GM12878 (cell line): ENCODE results near the gene ARFGAP3. TPM values are rescaled to one million over a fixed set of nuclear protein-coding genes. Genes with fewer than 3 reads are reported as not detected.

ENCODE experiments used
- ATAC-seq: fragments of 200-7000 bp; cut with Tn5 transposase; 3 replicates; pipeline ENCODE4 v1.9.1; 2020; ENCODE audit warnings: mild to moderate bottlenecking, moderate library complexity
- BruUV-seq: library from RNA; stranded (reverse); fragments of 400-500 nt; replicated peaks from 2 replicates; lab custom pipeline; 2021; lab: Mats Ljungman, UMichigan
- CTCF ChIA-PET: fragments of 300-600 bp; sonication (Branson Sonifier 250); formaldehyde crosslinking; extraction: SDS; loops from one replicate; lab custom pipeline; 2021; ENCODE audit warnings: inconsistent platforms; lab: Yijun Ruan, JAX
- POLR2A ChIA-PET: fragments of 350-600 bp; formaldehyde crosslinking; extraction: SDS; loops from one replicate; lab custom pipeline; 2021; ENCODE audit warnings: inconsistent platforms; lab: Charles Lee
- RAD21 ChIA-PET: fragments of 300-600 bp; sonication (Branson Sonifier 250); formaldehyde crosslinking; loops from one replicate; lab custom pipeline; 2023; ENCODE audit warnings: antibody characterized with exemption; ENCODE audit not compliant: unreplicated experiment; lab: Charles Lee
- SMC1A ChIA-PET: fragments of 300-600 bp; sonication (Branson Sonifier 250); formaldehyde crosslinking; loops from one replicate; lab custom pipeline; 2023; ENCODE audit not compliant: unreplicated experiment, uncharacterized antibody; lab: Charles Lee
- DNase-seq: peaks from one replicate; pipeline ENCODE4 v3.0.0-alpha.2; 2011; ENCODE audit warnings: low read depth, low spot score
- FAIRE-seq: peaks from 3 replicates; lab custom pipeline; 2011; peaks lifted over from hg19 to GRCh38; lab: Jason Lieb, UNC
- H2AFZ ChIP-seq: 2 replicates; pipeline ENCODE4 v1.6.0; 2011; ENCODE audit warnings: low read depth, low read length, control low read depth; ENCODE audit not compliant: control insufficient read depth
- H3K27ac ChIP-seq: 2 replicates; pipeline ENCODE4 v1.5.1; 2011; ENCODE audit warnings: control low read depth; ENCODE audit not compliant: control insufficient read depth, insufficient read depth
- H3K27me3 ChIP-seq, 2 experiments: replicated peaks in 1 of 2; 2 replicates each; pipeline versions ENCODE4 v1.6.0 to v1.6.1; 2011; ENCODE audit warnings: low read length in 1 of 2; ENCODE audit not compliant: control insufficient read depth in 2 of 2, insufficient read depth in 2 of 2
- H3K36me3 ChIP-seq, 2 experiments: 2 replicates each; pipeline ENCODE4 v1.5.1; 2011; ENCODE audit warnings: low read length in 1 of 2; ENCODE audit not compliant: control insufficient read depth in 2 of 2, insufficient read depth in 2 of 2
- H3K4me1 ChIP-seq: 2 replicates; pipeline ENCODE4 v1.6.1; 2011; ENCODE audit warnings: mild to moderate bottlenecking, low read length, moderate library complexity, mixed read lengths; ENCODE audit not compliant: control insufficient read depth, insufficient read depth
- H3K4me2 ChIP-seq: 2 replicates; pipeline ENCODE4 v1.6.0; 2011; ENCODE audit warnings: control low read depth; ENCODE audit not compliant: control insufficient read depth, insufficient read depth
- H3K4me3 ChIP-seq: fragments of 200-600 bp; sonication (generic); 2 replicates; pipeline ENCODE4 v1.5.1; 2016
- H3K79me2 ChIP-seq: 2 replicates; pipeline ENCODE4 v1.6.0; 2011; ENCODE audit warnings: low read length; ENCODE audit not compliant: control insufficient read depth, insufficient read depth
- H3K9ac ChIP-seq: 2 replicates; pipeline ENCODE4 v1.8.0; 2011; ENCODE audit warnings: low read length, control low read depth, mixed read lengths; ENCODE audit not compliant: control insufficient read depth, insufficient read depth
- H3K9me3 ChIP-seq: replicated peaks from 3 replicates; pipeline ENCODE4 v1.5.1; 2011; ENCODE audit warnings: mild to moderate bottlenecking, low read length; ENCODE audit not compliant: control insufficient read depth, insufficient read depth
- H4K20me1 ChIP-seq: 2 replicates; pipeline ENCODE4 v1.6.0; 2011; ENCODE audit not compliant: control insufficient read depth, insufficient read depth
- EP300 ChIP-seq, 2 experiments: fragments of 150-350 bp in 1 of 2; IDR thresholded peaks; 2 replicates each; pipeline ENCODE4 v1.6.1; 2011 to 2012; ENCODE audit warnings: low read depth in 2 of 2, low read length in 2 of 2, borderline replicate concordance in 1 of 2, improper control_type of control experiment in 1 of 2, inconsistent platforms in 1 of 2; ENCODE audit not compliant: control insufficient read depth in 1 of 2
- PBX3 ChIP-seq: IDR thresholded peaks from 2 replicates; pipeline ENCODE4 v1.6.1; 2011; ENCODE audit warnings: mild to moderate bottlenecking, low read depth, low read length, moderate library complexity; ENCODE audit not compliant: insufficient replicate concordance
- RCOR1 ChIP-seq: conservative IDR thresholded peaks from 2 replicates; pipeline ENCODE4 v1.6.1; 2012; ENCODE audit warnings: low read depth, low read length, improper control_type of control experiment
- WGBS: methylation state at CpG from one replicate; pipeline ENCODE4 v1.1.6; 2016; ENCODE audit warnings: low lambda C conversion rate; ENCODE audit not compliant: insufficient replicate concordance, insufficient coverage; ENCODE audit errors: missing lambda C conversion rate; 5-methylcytosine and 5-hydroxymethylcytosine counted together
- in situ Hi-C: fragments of 300-500 bp; cut with MboI; formaldehyde crosslinking; loops from 9 replicates; pipeline ENCODE4 v1.14.3; 2018; ENCODE audit warnings: mixed read lengths
- intact Hi-C: fragments of 100-400 bp; cut with micrococcal nuclease; formaldehyde crosslinking; loops from one replicate; pipeline ENCODE4 v1.14.2; 2022; ENCODE audit not compliant: unreplicated experiment
- polyA plus RNA-seq, 11 experiments: library from polyadenylated mRNA; depleted of rRNA in 4 of 11; unstranded in 6 of 11; stranded (reverse) in 5 of 11; fragments of >200 nt; fragmentation: Nextera tagmentation in 4 of 11; fragmentation: Illumina TruSeq in 1 of 11; extraction: Ambion mirVana in 4 of 11; extraction: Trizol in 1 of 11; gene quantifications; 1 replicate in 1 of 11; 2 replicates in 10 of 11; pipeline versions ENCODE4 v1.2.1 to v1.2.3, GENCODE V29; 2011 to 2016; ENCODE audit warnings: inconsistent platforms in 2 of 11, missing spikeins in 2 of 11, low read depth in 1 of 11
- total RNA-seq, 4 experiments: library from RNA; depleted of rRNA in 3 of 4; stranded (reverse); fragments of >200 nt in 3 of 4; fragmentation: Illumina TruSeq in 1 of 4; extraction: Trizol in 1 of 4; gene quantifications; 2 replicates each; pipeline versions ENCODE4 v1.2.1 to v1.2.3, GENCODE V29; 2013 to 2021

ARFGAP3 gene
- total and polyA plus RNA-seq, 10 of the 15 experiments (the other 5 are each of a cell fraction or from before 2014, with no cell fraction given): 29.7 to 50.8 (median 39.5) TPM

- ChIA-PET CTCF (interaction anchor here (0.5 to 0.8 kb wide), 2 partner anchors 108 to 314 kb away, joined by 3 read pairs; no protein-coding TSS in a partner anchor), RAD21 (interaction anchor here (1.6 kb wide), 1 partner anchor 105 kb away, joined by 5 read pairs; no protein-coding TSS in a partner anchor)
- 86% methylated on average over 18 of the region's 22 CpGs for WGBS
- BruUV-seq: no TSS peak
- H2AFZ ChIP-seq: no peak overlapping the region
- in situ Hi-C loops (no loop called here), intact Hi-C loops (loop anchor here (5.0 kb wide), 1 partner anchor 106 kb away; no protein-coding TSS in a partner anchor)
- FAIRE-seq: no peak
- no peaks in the 10 kb centered on the region for H3K36me3 ChIP-seq
- TF ChIP-seq EP300 (IDR thresholded peaks at IDR 0.05; ENCODE audit: borderline replicate concordance in 1 of 2, control insufficient read depth in 1 of 2, low read depth in 2 of 2, low read length in 2 of 2) (no peak), PBX3 (no peak), RCOR1 (no peak)
- TF ChIP-seq, all 136 proteins: peak for 0
- Histone ChIP-seq H3K9ac (no peak overlapping the region), H3K4me3 (no peak overlapping the region), H3K27ac (no peak overlapping the region), H3K27me3 (no peaks in the 10 kb centered on the region; a peak in 1 of 4 replicates), H3K4me2 (no peak overlapping the region), H3K79me2 (no peaks in the 10 kb centered on the region), H3K9me3 (no peaks in the 10 kb centered on the region), H4K20me1 (no peaks in the 10 kb centered on the region), H3K4me1 (peaks cover 51% of the 10 kb centered on the region)
- ChIA-PET SMC1A (interaction anchor here (1.0 kb wide), 1 partner anchor 105 kb away, joined by 4 read pairs; no protein-coding TSS in a partner anchor), POLR2A (no interaction called here)
- DNase-seq (no peak), ATAC-seq (no peak)
Measured at GRCh38 chr22:42768385-42769035, 88.6 kb downstream of the ARFGAP3 start.
